GM12878 (cell line): Measurements from ENCODE around the gene EPX. TPM values are rescaled to one million over a fixed set of nuclear protein-coding genes. Genes with fewer than 3 reads are reported as not detected.
A peak's percentile ranks its signal among the peaks of the same experiment; 100 is the strongest.

ENCODE experiments used
- DPF2 ChIP-seq: fragments of 450-650 bp; IDR thresholded peaks from 2 replicates; pipeline ENCODE4 v1.6.1; 2017; ENCODE audit warnings: mild to moderate bottlenecking
- LARP7 ChIP-seq: fragments of 450-650 bp; IDR thresholded peaks from 2 replicates; pipeline ENCODE4 v1.6.1; 2017; ENCODE audit warnings: mild to moderate bottlenecking
- MEF2B ChIP-seq: fragments of 450-650 bp; IDR thresholded peaks from 2 replicates; pipeline ENCODE4 v1.6.1; 2018; ENCODE audit warnings: mild to moderate bottlenecking, moderate library complexity; ENCODE audit not compliant: partially characterized antibody, poor library complexity, severe bottlenecking
- POLR2AphosphoS2 ChIP-seq: IDR thresholded peaks from 2 replicates; pipeline ENCODE4 v1.6.1; 2011; ENCODE audit warnings: low read depth, mild to moderate bottlenecking, low read length, improper control_type of control experiment, moderate library complexity
- RCOR1 ChIP-seq: conservative IDR thresholded peaks from 2 replicates; pipeline ENCODE4 v1.6.1; 2012; ENCODE audit warnings: low read depth, low read length, improper control_type of control experiment
- RUNX3 ChIP-seq: IDR thresholded peaks from 2 replicates; pipeline ENCODE4 v1.6.1; 2012; ENCODE audit warnings: low read length, inconsistent platforms
- SMAD1 ChIP-seq: fragments of 450-650 bp; IDR thresholded peaks from 2 replicates; pipeline ENCODE4 v1.6.1; 2018; ENCODE audit warnings: mild to moderate bottlenecking, low read depth; ENCODE audit not compliant: partially characterized antibody
- SUZ12 ChIP-seq: fragments of 200-600 bp; sonication (generic); IDR thresholded peaks from one replicate; pipeline ENCODE4 v1.6.1; 2018; ENCODE audit warnings: antibody characterized with exemption, mild to moderate bottlenecking; ENCODE audit not compliant: unreplicated experiment
- polyA plus RNA-seq, 11 experiments: library from polyadenylated mRNA; depleted of rRNA in 4 of 11; unstranded in 6 of 11; stranded (reverse) in 5 of 11; fragments of >200 nt; fragmentation: Nextera tagmentation in 4 of 11; fragmentation: Illumina TruSeq in 1 of 11; extraction: Ambion mirVana in 4 of 11; extraction: Trizol in 1 of 11; gene quantifications; 1 replicate in 1 of 11; 2 replicates in 10 of 11; pipeline versions ENCODE4 v1.2.1 to v1.2.3, GENCODE V29; 2011 to 2016; ENCODE audit warnings: inconsistent platforms in 2 of 11, missing spikeins in 2 of 11, low read depth in 1 of 11
- total RNA-seq, 4 experiments: library from RNA; depleted of rRNA in 3 of 4; stranded (reverse); fragments of >200 nt in 3 of 4; fragmentation: Illumina TruSeq in 1 of 4; extraction: Trizol in 1 of 4; gene quantifications; 2 replicates each; pipeline versions ENCODE4 v1.2.1 to v1.2.3, GENCODE V29; 2013 to 2021
- TF ChIP-seq, protein P1 (sequence below): fragments of 450-650 bp; IDR thresholded peaks from 2 replicates; pipeline ENCODE4 v1.6.1; 2017; ENCODE audit warnings: low read depth, mild to moderate bottlenecking, moderate library complexity
- TF ChIP-seq, protein P2 (sequence below): fragments of 450-650 bp; IDR thresholded peaks from 2 replicates; pipeline ENCODE4 v1.6.1; 2016; ENCODE audit warnings: mild to moderate bottlenecking, moderate library complexity, borderline replicate concordance
- TF ChIP-seq, protein P3 (sequence below): fragments of 450-650 bp; IDR thresholded peaks from 2 replicates; pipeline ENCODE4 v1.6.1; 2017; ENCODE audit warnings: mild to moderate bottlenecking, low read depth, inconsistent platforms; ENCODE audit not compliant: poor library complexity, severe bottlenecking
- TF ChIP-seq, protein P4 (sequence below): fragments of 450-650 bp; IDR thresholded peaks from 2 replicates; pipeline ENCODE4 v1.6.1; 2018; ENCODE audit warnings: borderline replicate concordance, mild to moderate bottlenecking; ENCODE audit not compliant: partially characterized antibody
- TF ChIP-seq, protein P5 (sequence below): fragments of 450-650 bp; IDR thresholded peaks from 2 replicates; pipeline ENCODE4 v1.6.1; 2017; ENCODE audit warnings: mild to moderate bottlenecking, moderate library complexity

EPX gene
- total and polyA plus RNA-seq, 10 of the 15 experiments (the other 5 are each of a cell fraction or from before 2014, with no cell fraction given) = 0.03 TPM; not detected in 9

DNA sequence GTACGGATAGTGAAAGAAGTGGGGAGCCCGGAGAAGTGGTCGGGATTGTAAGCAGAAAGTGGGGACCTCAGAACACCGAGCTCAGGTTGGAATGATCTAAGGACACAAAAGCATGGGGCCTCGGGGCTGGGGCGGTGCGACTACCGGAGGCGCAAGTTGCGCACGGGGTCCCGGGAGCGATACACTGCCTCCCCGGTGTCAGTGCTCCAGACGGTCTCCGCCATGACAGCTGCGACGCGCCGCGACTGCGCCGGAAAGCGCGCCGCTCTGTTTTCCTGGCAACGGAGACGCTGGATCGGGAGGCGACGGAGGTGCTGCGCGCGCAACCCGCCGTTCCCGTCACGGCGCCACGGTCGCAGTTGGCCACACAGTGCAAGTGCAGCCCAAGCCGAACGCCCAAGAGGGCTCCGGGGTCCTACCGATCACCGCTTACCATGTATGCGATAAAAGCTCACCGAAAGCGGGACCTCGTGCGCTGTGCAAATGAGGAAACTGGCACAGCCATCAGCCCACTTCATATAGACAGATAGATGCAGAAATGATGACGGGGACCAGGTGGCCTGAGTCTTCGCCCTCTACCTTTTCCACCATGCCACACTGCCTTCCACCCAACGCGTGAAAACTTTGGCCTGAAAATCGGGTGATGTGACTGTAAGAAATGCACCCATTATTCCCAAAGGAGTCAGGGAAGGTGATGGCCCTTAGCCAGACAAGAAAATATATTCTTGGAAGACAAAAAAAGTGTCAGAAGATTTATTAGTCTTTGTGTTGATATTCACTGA, 26.7 kb downstream of the EPX start, which contains the start of gene MKS1 (continued):
- TF ChIP-seq, protein P1, sequence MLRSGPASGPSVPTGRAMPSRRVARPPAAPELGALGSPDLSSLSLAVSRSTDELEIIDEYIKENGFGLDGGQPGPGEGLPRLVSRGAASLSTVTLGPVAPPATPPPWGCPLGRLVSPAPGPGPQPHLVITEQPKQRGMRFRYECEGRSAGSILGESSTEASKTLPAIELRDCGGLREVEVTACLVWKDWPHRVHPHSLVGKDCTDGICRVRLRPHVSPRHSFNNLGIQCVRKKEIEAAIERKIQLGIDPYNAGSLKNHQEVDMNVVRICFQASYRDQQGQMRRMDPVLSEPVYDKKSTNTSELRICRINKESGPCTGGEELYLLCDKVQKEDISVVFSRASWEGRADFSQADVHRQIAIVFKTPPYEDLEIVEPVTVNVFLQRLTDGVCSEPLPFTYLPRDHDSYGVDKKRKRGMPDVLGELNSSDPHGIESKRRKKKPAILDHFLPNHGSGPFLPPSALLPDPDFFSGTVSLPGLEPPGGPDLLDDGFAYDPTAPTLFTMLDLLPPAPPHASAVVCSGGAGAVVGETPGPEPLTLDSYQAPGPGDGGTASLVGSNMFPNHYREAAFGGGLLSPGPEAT = peak; percentile 93
- TF ChIP-seq DPF2 (0 out of 2 replicates have a peak, but pooled peaks have one; percentile 21), MEF2B (peak; percentile 26), RUNX3 (peak; percentile 33), SMAD1 (no peak), RCOR1 (0 out of 2 replicates have a peak, but pooled peaks have one; percentile 56), LARP7 (peak; percentile 82; the same call in 1 of the 2 replicates), SUZ12 (no peak), POLR2AphosphoS2 (no peak)
- TF ChIP-seq, protein P2, sequence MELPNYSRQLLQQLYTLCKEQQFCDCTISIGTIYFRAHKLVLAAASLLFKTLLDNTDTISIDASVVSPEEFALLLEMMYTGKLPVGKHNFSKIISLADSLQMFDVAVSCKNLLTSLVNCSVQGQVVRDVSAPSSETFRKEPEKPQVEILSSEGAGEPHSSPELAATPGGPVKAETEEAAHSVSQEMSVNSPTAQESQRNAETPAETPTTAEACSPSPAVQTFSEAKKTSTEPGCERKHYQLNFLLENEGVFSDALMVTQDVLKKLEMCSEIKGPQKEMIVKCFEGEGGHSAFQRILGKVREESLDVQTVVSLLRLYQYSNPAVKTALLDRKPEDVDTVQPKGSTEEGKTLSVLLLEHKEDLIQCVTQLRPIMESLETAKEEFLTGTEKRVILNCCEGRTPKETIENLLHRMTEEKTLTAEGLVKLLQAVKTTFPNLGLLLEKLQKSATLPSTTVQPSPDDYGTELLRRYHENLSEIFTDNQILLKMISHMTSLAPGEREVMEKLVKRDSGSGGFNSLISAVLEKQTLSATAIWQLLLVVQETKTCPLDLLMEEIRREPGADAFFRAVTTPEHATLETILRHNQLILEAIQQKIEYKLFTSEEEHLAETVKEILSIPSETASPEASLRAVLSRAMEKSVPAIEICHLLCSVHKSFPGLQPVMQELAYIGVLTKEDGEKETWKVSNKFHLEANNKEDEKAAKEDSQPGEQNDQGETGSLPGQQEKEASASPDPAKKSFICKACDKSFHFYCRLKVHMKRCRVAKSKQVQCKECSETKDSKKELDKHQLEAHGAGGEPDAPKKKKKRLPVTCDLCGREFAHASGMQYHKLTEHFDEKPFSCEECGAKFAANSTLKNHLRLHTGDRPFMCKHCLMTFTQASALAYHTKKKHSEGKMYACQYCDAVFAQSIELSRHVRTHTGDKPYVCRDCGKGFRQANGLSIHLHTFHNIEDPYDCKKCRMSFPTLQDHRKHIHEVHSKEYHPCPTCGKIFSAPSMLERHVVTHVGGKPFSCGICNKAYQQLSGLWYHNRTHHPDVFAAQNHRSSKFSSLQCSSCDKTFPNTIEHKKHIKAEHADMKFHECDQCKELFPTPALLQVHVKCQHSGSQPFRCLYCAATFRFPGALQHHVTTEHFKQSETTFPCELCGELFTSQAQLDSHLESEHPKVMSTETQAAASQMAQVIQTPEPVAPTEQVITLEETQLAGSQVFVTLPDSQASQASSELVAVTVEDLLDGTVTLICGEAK = peak; percentile 47
- TF ChIP-seq, protein P3, sequence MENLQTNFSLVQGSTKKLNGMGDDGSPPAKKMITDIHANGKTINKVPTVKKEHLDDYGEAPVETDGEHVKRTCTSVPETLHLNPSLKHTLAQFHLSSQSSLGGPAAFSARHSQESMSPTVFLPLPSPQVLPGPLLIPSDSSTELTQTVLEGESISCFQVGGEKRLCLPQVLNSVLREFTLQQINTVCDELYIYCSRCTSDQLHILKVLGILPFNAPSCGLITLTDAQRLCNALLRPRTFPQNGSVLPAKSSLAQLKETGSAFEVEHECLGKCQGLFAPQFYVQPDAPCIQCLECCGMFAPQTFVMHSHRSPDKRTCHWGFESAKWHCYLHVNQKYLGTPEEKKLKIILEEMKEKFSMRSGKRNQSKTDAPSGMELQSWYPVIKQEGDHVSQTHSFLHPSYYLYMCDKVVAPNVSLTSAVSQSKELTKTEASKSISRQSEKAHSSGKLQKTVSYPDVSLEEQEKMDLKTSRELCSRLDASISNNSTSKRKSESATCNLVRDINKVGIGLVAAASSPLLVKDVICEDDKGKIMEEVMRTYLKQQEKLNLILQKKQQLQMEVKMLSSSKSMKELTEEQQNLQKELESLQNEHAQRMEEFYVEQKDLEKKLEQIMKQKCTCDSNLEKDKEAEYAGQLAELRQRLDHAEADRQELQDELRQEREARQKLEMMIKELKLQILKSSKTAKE = no peak
- TF ChIP-seq, protein P4, sequence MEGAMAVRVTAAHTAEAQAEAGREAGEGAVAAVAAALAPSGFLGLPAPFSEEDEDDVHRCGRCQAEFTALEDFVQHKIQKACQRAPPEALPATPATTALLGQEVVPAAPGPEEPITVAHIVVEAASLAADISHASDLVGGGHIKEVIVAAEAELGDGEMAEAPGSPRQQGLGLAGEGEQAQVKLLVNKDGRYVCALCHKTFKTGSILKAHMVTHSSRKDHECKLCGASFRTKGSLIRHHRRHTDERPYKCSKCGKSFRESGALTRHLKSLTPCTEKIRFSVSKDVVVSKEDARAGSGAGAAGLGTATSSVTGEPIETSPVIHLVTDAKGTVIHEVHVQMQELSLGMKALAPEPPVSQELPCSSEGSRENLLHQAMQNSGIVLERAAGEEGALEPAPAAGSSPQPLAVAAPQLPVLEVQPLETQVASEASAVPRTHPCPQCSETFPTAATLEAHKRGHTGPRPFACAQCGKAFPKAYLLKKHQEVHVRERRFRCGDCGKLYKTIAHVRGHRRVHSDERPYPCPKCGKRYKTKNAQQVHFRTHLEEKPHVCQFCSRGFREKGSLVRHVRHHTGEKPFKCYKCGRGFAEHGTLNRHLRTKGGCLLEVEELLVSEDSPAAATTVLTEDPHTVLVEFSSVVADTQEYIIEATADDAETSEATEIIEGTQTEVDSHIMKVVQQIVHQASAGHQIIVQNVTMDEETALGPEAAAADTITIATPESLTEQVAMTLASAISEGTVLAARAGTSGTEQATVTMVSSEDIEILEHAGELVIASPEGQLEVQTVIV = peak; percentile 98
- TF ChIP-seq, protein P5, sequence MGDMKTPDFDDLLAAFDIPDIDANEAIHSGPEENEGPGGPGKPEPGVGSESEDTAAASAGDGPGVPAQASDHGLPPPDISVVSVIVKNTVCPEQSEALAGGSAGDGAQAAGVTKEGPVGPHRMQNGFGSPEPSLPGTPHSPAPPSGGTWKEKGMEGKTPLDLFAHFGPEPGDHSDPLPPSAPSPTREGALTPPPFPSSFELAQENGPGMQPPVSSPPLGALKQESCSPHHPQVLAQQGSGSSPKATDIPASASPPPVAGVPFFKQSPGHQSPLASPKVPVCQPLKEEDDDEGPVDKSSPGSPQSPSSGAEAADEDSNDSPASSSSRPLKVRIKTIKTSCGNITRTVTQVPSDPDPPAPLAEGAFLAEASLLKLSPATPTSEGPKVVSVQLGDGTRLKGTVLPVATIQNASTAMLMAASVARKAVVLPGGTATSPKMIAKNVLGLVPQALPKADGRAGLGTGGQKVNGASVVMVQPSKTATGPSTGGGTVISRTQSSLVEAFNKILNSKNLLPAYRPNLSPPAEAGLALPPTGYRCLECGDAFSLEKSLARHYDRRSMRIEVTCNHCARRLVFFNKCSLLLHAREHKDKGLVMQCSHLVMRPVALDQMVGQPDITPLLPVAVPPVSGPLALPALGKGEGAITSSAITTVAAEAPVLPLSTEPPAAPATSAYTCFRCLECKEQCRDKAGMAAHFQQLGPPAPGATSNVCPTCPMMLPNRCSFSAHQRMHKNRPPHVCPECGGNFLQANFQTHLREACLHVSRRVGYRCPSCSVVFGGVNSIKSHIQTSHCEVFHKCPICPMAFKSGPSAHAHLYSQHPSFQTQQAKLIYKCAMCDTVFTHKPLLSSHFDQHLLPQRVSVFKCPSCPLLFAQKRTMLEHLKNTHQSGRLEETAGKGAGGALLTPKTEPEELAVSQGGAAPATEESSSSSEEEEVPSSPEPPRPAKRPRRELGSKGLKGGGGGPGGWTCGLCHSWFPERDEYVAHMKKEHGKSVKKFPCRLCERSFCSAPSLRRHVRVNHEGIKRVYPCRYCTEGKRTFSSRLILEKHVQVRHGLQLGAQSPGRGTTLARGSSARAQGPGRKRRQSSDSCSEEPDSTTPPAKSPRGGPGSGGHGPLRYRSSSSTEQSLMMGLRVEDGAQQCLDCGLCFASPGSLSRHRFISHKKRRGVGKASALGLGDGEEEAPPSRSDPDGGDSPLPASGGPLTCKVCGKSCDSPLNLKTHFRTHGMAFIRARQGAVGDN = peak; percentile 68; the same call in 1 of the 2 replicates
